K562 (cell line): ENCODE results near the gene HDHD3. TPM values are rescaled to one million over a fixed set of nuclear protein-coding genes. Genes with fewer than 3 reads are reported as not detected.
A peak's percentile ranks its signal among the peaks of the same experiment; 100 is the strongest.

Source experiments
- ATF4 ChIP-seq: fragments of 450-650 bp; formaldehyde crosslinking; IDR thresholded peaks from 2 replicates; pipeline ENCODE4 v1.4.0; 2022; ENCODE audit warnings: mild to moderate bottlenecking, moderate library complexity
- BACH1 ChIP-seq: fragments of 200-800 bp; sonication (Bioruptor generic); IDR thresholded peaks from 2 replicates; pipeline ENCODE4 v1.6.1; 2016; ENCODE audit warnings: missing genetic modification characterization, missing compliant biosample characterization
- BCL6 ChIP-seq: fragments of 250-450 bp; sonication (Bioruptor Pico); IDR thresholded peaks from 2 replicates; pipeline ENCODE4 v1.4.0; 2020
- CBFA2T2 ChIP-seq: fragments of 450-650 bp; conservative IDR thresholded peaks from 2 replicates; pipeline ENCODE4 v1.6.1; 2017; ENCODE audit warnings: mild to moderate bottlenecking
- EGR1 ChIP-seq: fragments of 450-650 bp; conservative IDR thresholded peaks from 2 replicates; pipeline ENCODE4 v1.6.1; 2017; ENCODE audit warnings: mild to moderate bottlenecking
- ELF4 ChIP-seq: fragments of 450-650 bp; formaldehyde crosslinking; IDR thresholded peaks from 2 replicates; pipeline ENCODE4 v1.4.0; 2022; ENCODE audit warnings: missing genetic modification characterization
- EP300 ChIP-seq: IDR thresholded peaks from 2 replicates; pipeline ENCODE4 v1.6.1; 2012; ENCODE audit warnings: low read length, improper control_type of control experiment
- ETS1 ChIP-seq: conservative IDR thresholded peaks from 2 replicates; pipeline ENCODE4 v1.6.1; 2011; ENCODE audit warnings: low read depth, mild to moderate bottlenecking, low read length; ENCODE audit not compliant: control insufficient read depth
- FOXA1 ChIP-seq: fragments of 450-650 bp; IDR thresholded peaks from 2 replicates; pipeline ENCODE4 v1.6.1; 2016; ENCODE audit warnings: mild to moderate bottlenecking, borderline replicate concordance
- FOXA3 ChIP-seq, 2 experiments: fragments of 450-650 bp in 1 of 2; sonication (generic) in 1 of 2; formaldehyde crosslinking; IDR thresholded peaks in 1 of 2; conservative IDR thresholded peaks in 1 of 2; 2 replicates each; pipeline versions ENCODE4 v1.4.0 to v1.8.0; 2020 to 2022; ENCODE audit warnings: mild to moderate bottlenecking in 2 of 2, missing genetic modification reagents in 1 of 2
- HBP1 ChIP-seq: fragments of 450-650 bp; formaldehyde crosslinking; IDR thresholded peaks from 2 replicates; pipeline ENCODE4 v1.4.0; 2022; ENCODE audit warnings: missing genetic modification characterization
- HCFC1 ChIP-seq: IDR thresholded peaks from 2 replicates; pipeline ENCODE4 v1.6.1; 2012; ENCODE audit warnings: low read depth, low read length, improper control_type of control experiment
- HDAC6 ChIP-seq: IDR thresholded peaks from 2 replicates; pipeline ENCODE4 v1.6.1; 2012; ENCODE audit warnings: low read depth, mild to moderate bottlenecking, control low read depth, inconsistent platforms, low read length, moderate library complexity
- MTA2 ChIP-seq: fragments of 450-650 bp; IDR thresholded peaks from 2 replicates; pipeline ENCODE4 v1.6.1; 2016; ENCODE audit warnings: low read depth
- PREB ChIP-seq: sonication (generic); formaldehyde crosslinking; IDR thresholded peaks from 2 replicates; pipeline ENCODE4 v1.8.1; 2023; ENCODE audit warnings: mild to moderate bottlenecking, missing genetic modification reagents
- RAD51 ChIP-seq: fragments of 450-650 bp; IDR thresholded peaks from 2 replicates; pipeline ENCODE4 v1.7.1; 2016; ENCODE audit warnings: low read depth, mild to moderate bottlenecking, borderline replicate concordance
- SPI1 ChIP-seq: IDR thresholded peaks from 2 replicates; pipeline ENCODE4 v1.6.1; 2011; ENCODE audit warnings: low read depth, low read length, control low read depth, borderline replicate concordance
- ZBED1 ChIP-seq: IDR thresholded peaks from 2 replicates; pipeline ENCODE4 v1.6.1; 2014
- ZNF175 ChIP-seq: fragments of 200-800 bp; sonication (Bioruptor generic); IDR thresholded peaks from 2 replicates; pipeline ENCODE4 v1.6.1; 2016; ENCODE audit warnings: low read depth, mild to moderate bottlenecking, missing genetic modification characterization, missing compliant biosample characterization
- ZNF282 ChIP-seq: sonication (generic); formaldehyde crosslinking; IDR thresholded peaks from 2 replicates; pipeline ENCODE4 v1.8.1; 2023; ENCODE audit warnings: missing genetic modification reagents
- polyA plus RNA-seq, 8 experiments: library from polyadenylated mRNA; depleted of rRNA in 4 of 8; stranded (reverse) in 5 of 8; unstranded in 3 of 8; fragments of >200 nt; fragmentation: Nextera tagmentation in 2 of 8; fragmentation: Illumina TruSeq in 1 of 8; extraction: Ambion mirVana in 2 of 8; extraction: Trizol in 1 of 8; gene quantifications; 2 replicates each; pipeline versions ENCODE4 v1.2.1 to v1.2.3, GENCODE V29; 2011 to 2014; ENCODE audit warnings: inconsistent platforms in 1 of 8, missing spikeins in 1 of 8
- total RNA-seq, 7 experiments: library from RNA; depleted of rRNA in 6 of 7; stranded (reverse); fragments of >200 nt in 6 of 7; fragmentation: Illumina TruSeq in 2 of 7; extraction: Trizol in 2 of 7; gene quantifications; 2 replicates each; pipeline versions ENCODE4 v1.2.1 to v1.2.3, GENCODE V29; 2011 to 2021; ENCODE audit warnings: low replicate concordance in 1 of 7
- TF ChIP-seq, protein P1 (sequence below): sonication (generic); formaldehyde crosslinking; IDR thresholded peaks from 2 replicates; pipeline ENCODE4 v1.8.0; 2022; ENCODE audit warnings: mild to moderate bottlenecking, missing genetic modification reagents
- TF ChIP-seq, protein P2 (sequence below): sonication (generic); formaldehyde crosslinking; IDR thresholded peaks from 2 replicates; pipeline ENCODE4 v1.4.0; 2020; ENCODE audit warnings: mild to moderate bottlenecking, missing genetic modification reagents

The HDHD3 gene
- total and polyA plus RNA-seq, 9 of the 15 experiments (the other 6 are each of a cell fraction or from before 2014, with no cell fraction given): 1.1 to 19.1 (median 10.9) TPM

GRCh38 chr9:113410207-113410864 is 33.5 kb upstream of the HDHD3 start, which contains the start of the genes C9orf43 and POLE3 (continued):
- no peak for TF ChIP-seq FOXA1
- TF ChIP-seq ZNF175 (CRISPR knock-in tag): peak; percentile 64
- TF ChIP-seq RAD51: peak; percentile 91
- no peak for TF ChIP-seq SPI1
- no peak for TF ChIP-seq ATF4 (CRISPR knock-in tag)
- TF ChIP-seq ETS1: peak; percentile 40; the same call in 1 of the 2 replicates
- TF ChIP-seq ZNF282 (CRISPR knock-in tag): 0 out of 2 replicates have a peak, but pooled peaks have one; percentile 27
- TF ChIP-seq EGR1: peak; percentile 94
- no peak for TF ChIP-seq HDAC6
- no peak for TF ChIP-seq PREB (CRISPR knock-in tag)
- TF ChIP-seq BACH1 (tag): no peak
- peak; percentile 53; the same call in 1 of the 2 replicates for TF ChIP-seq ZBED1
- TF ChIP-seq, protein P1, sequence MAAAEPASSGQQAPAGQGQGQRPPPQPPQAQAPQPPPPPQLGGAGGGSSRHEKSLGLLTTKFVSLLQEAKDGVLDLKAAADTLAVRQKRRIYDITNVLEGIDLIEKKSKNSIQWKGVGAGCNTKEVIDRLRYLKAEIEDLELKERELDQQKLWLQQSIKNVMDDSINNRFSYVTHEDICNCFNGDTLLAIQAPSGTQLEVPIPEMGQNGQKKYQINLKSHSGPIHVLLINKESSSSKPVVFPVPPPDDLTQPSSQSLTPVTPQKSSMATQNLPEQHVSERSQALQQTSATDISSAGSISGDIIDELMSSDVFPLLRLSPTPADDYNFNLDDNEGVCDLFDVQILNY (CRISPR knock-in tag): peak; percentile 50; the same call in 1 of the 2 replicates
- TF ChIP-seq BCL6 (CRISPR knock-in tag): no peak
- peak; percentile 52 for TF ChIP-seq EP300
- TF ChIP-seq ELF4 (CRISPR knock-in tag): peak; percentile 32; the same call in 1 of the 2 replicates
- TF ChIP-seq MTA2: no peak
- TF ChIP-seq HCFC1: peak; percentile 71
- TF ChIP-seq, protein P2, sequence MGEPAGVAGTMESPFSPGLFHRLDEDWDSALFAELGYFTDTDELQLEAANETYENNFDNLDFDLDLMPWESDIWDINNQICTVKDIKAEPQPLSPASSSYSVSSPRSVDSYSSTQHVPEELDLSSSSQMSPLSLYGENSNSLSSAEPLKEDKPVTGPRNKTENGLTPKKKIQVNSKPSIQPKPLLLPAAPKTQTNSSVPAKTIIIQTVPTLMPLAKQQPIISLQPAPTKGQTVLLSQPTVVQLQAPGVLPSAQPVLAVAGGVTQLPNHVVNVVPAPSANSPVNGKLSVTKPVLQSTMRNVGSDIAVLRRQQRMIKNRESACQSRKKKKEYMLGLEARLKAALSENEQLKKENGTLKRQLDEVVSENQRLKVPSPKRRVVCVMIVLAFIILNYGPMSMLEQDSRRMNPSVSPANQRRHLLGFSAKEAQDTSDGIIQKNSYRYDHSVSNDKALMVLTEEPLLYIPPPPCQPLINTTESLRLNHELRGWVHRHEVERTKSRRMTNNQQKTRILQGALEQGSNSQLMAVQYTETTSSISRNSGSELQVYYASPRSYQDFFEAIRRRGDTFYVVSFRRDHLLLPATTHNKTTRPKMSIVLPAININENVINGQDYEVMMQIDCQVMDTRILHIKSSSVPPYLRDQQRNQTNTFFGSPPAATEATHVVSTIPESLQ (CRISPR knock-in tag): peak; percentile 86
- TF ChIP-seq HBP1 (CRISPR knock-in tag): no peak
- peak in 1 of 2 experiments; percentile 37; a peak in 1 of 4 replicates for TF ChIP-seq FOXA3 (CRISPR knock-in tag; conservative IDR thresholded peaks at IDR 0.05 in 1 of 2, IDR thresholded peaks at IDR 0.05 in 1 of 2)
- peak; percentile 58 for TF ChIP-seq CBFA2T2
